Cerebellar nuclear complex (tissue), 1 donor: ENCODE results near the gene WWOX.

Experiments
- DNase-seq, 2 experiments: peaks; one replicate each; lab custom pipeline; 2025; lab: John Stamatoyannopoulos, UW

The WWOX gene

GRCh38 chr16:78862022-78862421 lies 762.6 kb downstream of the WWOX start:
- no peak for DNase-seq

- no peak for DNase-seq
Observed at GRCh38 chr16:78866521-78866920, 767.1 kb downstream of the WWOX start.

DNA sequence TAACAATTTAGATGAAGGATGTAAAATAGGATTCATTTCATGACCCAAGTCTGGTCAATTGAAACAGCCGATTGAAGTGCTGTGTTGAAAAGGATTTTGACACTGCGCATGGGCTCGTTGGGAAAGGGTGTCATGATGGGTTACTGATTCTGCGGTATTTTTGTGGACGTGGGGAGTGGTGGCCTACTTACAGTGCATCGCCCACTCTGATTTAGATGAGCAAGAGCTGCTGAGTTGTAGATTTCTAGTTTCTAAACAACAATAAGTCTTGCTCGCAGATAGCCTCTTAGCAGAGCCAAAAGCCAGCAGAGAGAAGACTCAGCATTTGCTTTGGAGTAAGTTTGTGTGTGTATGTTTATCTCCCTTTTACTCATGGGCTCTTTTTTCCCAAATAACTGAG lies 770.0 kb downstream of the WWOX start:
- DNase-seq = no peak

DNA sequence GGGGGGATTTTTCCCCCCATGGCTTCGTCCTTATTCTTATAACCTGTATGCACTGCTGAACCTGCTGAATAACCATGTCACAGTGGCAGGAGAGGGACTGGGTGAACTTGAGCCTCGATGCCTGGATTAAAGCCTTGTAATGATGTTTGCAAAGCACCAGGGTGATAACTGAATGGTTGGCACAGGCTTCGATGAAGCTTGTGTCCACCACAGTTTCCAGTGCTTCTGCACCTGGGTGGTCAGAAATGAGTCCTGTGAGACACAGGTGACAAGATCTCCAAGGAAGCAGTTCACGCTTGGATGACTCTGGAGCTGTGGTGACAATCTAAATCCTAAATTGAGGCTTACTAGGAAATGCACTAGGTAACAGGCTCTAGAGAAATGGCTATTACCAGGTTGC lies 771.8 kb downstream of the WWOX start:
- no peak for DNase-seq

DNA sequence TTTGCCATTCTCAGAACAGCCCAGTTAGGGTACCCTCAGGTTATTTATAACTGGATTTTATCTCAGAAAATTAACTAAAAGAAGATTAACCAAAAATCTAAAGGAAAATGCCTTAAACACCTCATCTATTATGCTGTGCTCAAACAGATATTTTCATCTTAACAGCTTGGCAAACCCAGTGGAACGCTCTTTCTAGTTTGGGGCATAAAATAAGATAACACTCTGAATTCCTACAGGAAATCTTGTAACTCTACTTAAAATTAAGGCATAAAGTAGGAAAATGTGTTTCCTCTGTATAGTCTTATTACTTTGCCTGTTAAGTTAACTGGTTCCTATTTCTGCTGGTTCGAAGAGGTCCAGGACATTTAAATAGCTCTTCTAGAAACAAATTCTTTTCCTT lies 777.2 kb downstream of the WWOX start:
- DNase-seq = no peak

GRCh38 chr16:78877114-78877655 lies 777.7 kb downstream of the WWOX start:
- DNase-seq = no peak

DNA sequence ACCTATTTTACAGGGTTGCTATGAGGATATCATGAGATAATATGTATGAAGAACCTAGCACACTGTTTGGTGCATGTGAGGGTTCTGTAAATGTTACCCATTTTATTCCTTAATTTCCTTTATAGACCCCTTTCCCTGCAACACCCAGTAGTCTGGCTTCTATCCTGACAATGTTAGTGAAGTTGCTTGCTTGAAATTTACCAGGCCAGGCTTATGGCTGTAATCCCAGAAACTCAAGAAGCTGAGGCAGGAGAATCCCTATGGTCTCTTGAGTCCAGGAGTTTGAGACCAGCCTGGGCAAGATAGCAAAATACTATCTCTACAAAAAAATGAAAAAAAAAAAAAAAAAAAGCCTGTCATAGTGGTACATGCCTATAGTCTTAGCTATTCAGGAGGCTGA lies 779.1 kb downstream of the WWOX start:
- DNase-seq = no peak

GRCh38 chr16:78879011-78879410 lies 779.6 kb downstream of the WWOX start:
- DNase-seq = no peak

DNA sequence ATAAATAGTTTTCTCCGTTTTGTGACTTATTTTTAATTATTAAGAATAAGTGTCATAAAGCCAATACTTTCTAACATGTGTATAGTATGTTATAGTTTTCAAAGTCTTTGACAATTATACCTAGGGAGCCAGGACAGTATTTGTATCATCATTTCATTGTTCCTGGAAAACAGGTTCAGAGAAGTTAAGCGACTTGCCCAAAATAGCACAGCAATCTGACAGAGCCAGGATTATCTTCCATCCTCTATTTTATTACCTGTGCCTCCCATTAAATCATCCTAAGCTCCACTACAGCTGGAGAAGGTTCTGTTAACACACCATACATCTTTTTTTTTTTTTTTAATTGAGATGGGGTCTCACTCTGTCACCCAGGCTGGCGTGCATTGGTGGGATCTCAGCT lies 782.7 kb downstream of the WWOX start:
- DNase-seq = no peak

DNA sequence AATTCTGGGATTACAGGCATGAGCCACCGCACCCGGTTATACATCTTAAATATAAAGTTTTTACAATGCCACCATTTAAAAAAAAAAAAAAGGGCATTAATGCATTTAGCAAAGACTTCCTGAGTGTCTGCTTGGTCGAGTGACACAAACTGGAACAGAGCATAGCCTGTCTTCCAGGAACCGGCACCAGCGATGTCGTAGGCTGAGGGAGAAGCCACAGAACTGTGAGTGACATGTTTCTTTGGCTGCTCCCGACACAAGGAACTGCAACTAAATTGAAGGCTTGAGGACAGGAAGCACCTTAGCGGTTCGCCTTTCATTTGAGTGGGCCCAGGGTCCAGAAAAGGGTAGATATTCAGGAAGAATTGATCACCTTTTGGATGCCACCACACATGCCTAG lies 783.3 kb downstream of the WWOX start:
- DNase-seq = no peak

DNA sequence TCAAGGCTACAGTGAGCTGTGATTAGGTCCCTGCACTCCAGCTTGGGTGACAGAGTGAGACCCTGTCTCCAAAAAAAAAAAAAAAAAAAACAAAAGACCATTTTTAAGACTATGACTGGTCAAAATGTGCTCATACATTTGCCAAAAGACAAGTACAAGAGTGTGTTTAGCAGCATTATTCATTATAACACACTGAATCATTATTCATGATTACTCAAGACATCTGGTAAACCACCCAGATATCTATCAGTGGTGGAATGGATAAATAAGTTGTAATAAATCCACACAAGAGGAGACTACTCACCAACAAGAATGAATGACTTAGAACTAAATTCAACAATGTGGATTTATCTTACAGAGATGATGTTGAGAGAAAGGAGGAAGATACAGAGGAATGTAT lies 784.8 kb downstream of the WWOX start:
- no peak for DNase-seq

GRCh38 chr16:78889346-78889745 lies 789.9 kb downstream of the WWOX start:
- DNase-seq = no peak

DNA sequence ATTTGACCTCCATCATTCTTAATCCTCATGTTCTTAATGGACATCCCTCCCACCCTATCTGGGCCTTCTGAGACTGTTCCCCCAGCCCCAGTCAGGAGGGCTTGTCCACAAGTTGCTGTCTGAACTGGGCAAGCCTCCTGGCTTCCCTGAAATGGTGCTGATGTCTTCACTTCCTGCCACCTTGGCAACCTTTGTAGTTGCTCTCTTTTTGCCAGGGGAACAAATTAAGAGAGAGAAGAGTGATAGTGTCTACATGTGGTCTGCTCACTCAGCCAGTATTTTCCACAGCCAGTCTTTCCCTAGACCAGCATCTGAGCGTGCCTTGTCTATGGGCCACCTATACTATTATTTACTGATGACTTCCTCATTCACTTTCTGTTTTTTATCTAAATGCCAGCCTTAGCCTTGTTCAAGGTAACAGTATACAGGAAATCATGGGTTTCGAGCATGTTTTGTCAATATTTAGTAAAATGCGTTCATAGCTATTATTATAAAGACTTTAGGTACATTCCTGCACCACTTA lies 791.0 kb downstream of the WWOX start:
- no peak for DNase-seq

DNA sequence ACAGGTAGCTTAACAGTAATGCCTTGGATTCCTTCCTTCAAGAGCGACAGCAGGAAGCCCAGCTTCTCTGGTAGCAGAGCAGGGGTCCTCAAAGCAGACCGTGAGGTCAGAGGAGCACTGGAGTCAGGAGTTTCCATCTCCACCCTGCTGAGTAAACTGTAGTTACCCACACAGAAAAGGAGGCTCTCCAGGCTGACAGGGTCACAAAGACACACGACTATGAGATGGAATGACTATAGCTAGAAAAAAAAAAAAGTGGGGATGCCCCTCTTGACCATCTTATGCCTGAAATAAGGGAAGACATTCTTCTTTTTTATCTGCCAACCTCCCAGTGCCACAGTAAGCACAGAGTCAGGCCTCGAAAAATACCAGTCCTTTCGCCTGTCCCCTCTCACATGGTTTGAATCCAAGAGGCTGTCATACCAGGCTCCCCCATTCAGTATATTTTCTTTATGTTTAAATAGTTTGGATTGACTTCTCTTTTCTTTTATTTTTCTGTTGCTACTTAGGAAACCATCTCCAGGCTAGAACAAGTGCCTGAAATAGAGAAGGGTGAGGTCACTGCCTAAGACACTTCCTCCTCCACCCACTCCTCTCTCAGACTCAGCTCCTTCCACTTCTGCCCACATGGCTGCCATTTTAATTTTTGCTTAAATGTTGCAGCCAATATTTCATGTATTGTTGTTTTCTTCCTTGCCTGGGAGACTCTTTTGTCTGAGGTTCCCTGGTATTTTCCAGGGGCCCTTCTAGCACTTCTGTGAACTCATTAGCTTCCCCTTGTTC lies 793.7 kb downstream of the WWOX start:
- no peak for DNase-seq

GRCh38 chr16:78894886-78895285 lies 795.4 kb downstream of the WWOX start:
- no peak for DNase-seq

- no peak for DNase-seq
Observed at GRCh38 chr16:78895681-78896080, 796.2 kb downstream of the WWOX start.

DNA sequence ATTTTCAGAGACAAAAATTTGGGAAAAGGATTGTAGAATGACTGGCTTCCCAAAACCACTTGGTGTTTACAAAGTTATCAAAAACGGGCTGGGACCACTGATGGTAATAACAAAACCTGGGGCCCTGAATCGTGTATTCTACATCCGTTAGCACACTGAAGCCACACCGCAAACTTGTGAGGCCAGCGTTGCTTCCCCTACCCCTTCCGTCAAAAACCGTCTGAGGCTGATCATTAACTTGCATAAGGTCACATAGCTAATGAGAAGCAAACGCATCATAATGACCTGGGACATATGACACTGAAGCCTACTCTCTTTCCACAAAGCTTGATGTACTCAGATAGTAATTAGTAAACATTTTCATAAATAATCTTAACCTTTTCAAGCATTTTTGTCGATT lies 796.8 kb downstream of the WWOX start:
- no peak for DNase-seq

DNA sequence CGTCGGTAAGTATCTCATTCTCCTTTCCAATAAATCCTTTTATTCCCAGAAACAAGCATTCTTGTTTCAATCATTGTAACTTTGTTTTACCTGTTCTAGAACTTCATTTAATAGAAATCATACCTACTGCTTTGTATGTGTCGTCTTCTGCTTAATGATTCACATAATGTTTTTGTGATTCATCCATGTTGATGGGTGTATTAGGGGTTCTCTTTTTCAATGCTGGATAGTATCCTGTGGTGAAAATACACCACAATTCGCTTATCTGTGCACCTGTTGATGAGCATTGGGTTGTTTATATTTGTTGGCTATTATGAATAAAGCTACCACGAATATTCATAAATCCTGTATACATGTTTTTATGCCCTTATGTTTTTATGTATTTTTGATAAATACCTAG lies 797.8 kb downstream of the WWOX start:
- DNase-seq = no peak

DNA sequence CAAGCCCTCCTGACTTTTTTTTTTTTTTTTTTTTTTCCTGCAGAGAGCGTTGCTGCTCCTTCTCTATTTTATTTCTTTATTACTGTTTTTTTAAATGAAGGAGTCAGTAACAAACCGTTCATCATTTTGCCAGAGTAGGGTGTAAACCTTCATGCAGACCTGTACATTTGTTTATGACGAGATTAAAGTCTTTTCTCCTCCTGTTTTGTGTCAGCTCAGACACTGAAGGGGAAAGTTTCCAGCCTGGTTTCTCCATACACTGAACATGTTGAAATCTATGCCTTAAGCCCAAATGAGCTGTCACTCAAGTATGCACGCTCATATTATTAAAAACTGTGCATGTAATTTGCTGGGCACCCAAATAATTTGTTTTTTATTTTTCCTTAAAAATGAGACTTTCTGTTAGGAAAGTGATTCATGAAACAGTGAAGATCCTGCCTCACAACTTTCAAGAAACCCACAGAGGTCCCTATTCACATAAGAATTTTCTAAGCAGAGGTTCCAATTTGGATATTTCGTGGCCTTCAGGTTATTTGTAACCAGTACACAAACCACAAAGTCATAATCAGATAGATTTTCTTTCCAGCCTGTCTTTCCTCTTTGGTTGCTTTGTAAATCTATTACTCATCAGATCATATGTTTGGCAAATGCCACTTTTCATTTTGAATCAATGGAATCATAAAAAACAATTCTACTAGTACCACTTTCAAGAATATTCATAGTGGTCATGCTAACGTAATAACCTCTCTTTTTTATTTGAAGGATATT lies 800.8 kb downstream of the WWOX start:
- DNase-seq = no peak

- no peak for DNase-seq
Observed at GRCh38 chr16:78900966-78901365, 801.5 kb downstream of the WWOX start.

GRCh38 chr16:78902321-78902720 lies 802.9 kb downstream of the WWOX start:
- no peak for DNase-seq

GRCh38 chr16:78903237-78903636 lies 803.8 kb downstream of the WWOX start:
- no peak for DNase-seq

- no peak for DNase-seq
Observed at GRCh38 chr16:78903843-78904242, 804.4 kb downstream of the WWOX start.
